Measurements from ENCODE around the gene ANKRD6. TPM values are rescaled to one million over a fixed set of nuclear protein-coding genes. Genes with fewer than 3 reads are reported as not detected.
"Not testable (repeated sequence)": the region's sequence is repeated elsewhere in the genome, so short reads cannot be mapped to it uniquely, and the experiment has no call there.

Gene ANKRD6
- total RNA-seq, 1 experiment from 2014 or later: 13.9 TPM

DNA sequence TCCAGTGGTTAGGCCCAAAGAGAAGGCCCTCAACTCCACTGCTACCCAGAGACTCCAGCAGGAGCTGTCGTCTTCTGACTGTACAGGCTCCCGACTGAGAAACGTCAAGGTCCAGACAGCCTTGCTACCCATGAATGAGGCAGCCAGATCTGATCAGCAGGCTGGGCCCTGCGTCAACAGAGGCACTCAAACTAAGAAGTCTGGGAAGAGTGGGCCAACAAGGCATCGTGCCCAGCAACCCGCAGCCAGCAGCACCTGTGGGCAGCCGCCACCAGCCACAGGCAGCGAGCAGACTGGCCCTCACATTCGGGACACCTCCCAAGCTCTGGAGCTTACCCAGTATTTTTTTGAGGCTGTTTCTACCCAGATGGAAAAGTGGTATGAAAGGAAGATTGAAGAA is 197.5 kb downstream of the ANKRD6 start (continued):
- TF ChIP-seq, protein P1, sequence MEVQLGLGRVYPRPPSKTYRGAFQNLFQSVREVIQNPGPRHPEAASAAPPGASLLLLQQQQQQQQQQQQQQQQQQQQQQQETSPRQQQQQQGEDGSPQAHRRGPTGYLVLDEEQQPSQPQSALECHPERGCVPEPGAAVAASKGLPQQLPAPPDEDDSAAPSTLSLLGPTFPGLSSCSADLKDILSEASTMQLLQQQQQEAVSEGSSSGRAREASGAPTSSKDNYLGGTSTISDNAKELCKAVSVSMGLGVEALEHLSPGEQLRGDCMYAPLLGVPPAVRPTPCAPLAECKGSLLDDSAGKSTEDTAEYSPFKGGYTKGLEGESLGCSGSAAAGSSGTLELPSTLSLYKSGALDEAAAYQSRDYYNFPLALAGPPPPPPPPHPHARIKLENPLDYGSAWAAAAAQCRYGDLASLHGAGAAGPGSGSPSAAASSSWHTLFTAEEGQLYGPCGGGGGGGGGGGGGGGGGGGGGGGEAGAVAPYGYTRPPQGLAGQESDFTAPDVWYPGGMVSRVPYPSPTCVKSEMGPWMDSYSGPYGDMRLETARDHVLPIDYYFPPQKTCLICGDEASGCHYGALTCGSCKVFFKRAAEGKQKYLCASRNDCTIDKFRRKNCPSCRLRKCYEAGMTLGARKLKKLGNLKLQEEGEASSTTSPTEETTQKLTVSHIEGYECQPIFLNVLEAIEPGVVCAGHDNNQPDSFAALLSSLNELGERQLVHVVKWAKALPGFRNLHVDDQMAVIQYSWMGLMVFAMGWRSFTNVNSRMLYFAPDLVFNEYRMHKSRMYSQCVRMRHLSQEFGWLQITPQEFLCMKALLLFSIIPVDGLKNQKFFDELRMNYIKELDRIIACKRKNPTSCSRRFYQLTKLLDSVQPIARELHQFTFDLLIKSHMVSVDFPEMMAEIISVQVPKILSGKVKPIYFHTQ (CRISPR knock-in tag; IDR thresholded peaks at IDR 0.05): no peak
- TF ChIP-seq, protein P2, sequence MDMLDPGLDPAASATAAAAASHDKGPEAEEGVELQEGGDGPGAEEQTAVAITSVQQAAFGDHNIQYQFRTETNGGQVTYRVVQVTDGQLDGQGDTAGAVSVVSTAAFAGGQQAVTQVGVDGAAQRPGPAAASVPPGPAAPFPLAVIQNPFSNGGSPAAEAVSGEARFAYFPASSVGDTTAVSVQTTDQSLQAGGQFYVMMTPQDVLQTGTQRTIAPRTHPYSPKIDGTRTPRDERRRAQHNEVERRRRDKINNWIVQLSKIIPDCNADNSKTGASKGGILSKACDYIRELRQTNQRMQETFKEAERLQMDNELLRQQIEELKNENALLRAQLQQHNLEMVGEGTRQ (CRISPR knock-in tag; IDR thresholded peaks at IDR 0.05): no peak
- TF ChIP-seq, protein P3, sequence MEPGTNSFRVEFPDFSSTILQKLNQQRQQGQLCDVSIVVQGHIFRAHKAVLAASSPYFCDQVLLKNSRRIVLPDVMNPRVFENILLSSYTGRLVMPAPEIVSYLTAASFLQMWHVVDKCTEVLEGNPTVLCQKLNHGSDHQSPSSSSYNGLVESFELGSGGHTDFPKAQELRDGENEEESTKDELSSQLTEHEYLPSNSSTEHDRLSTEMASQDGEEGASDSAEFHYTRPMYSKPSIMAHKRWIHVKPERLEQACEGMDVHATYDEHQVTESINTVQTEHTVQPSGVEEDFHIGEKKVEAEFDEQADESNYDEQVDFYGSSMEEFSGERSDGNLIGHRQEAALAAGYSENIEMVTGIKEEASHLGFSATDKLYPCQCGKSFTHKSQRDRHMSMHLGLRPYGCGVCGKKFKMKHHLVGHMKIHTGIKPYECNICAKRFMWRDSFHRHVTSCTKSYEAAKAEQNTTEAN (CRISPR knock-in tag; IDR thresholded peaks at IDR 0.05): no peak
- TF ChIP-seq NFYB (CRISPR knock-in tag; conservative IDR thresholded peaks at IDR 0.05; ENCODE audit: low read depth) (no peak), TEAD1 (CRISPR knock-in tag; IDR thresholded peaks at IDR 0.05) (no peak), ZNF219 (CRISPR knock-in tag; IDR thresholded peaks at IDR 0.05; ENCODE audit: borderline replicate concordance) (no peak), ZNF263 (CRISPR knock-in tag; IDR thresholded peaks at IDR 0.05; ENCODE audit: low read depth) (no peak), ZNF423 (CRISPR knock-in tag; IDR thresholded peaks at IDR 0.05) (no peak), FOXK1 (CRISPR knock-in tag; IDR thresholded peaks at IDR 0.05) (no peak), ZNF396 (CRISPR knock-in tag; IDR thresholded peaks at IDR 0.05; ENCODE audit: borderline replicate concordance) (no peak), NR3C1 (CRISPR knock-in tag; conservative IDR thresholded peaks at IDR 0.05; ENCODE audit: low read depth) (no peak)
- TF ChIP-seq, protein P4, sequence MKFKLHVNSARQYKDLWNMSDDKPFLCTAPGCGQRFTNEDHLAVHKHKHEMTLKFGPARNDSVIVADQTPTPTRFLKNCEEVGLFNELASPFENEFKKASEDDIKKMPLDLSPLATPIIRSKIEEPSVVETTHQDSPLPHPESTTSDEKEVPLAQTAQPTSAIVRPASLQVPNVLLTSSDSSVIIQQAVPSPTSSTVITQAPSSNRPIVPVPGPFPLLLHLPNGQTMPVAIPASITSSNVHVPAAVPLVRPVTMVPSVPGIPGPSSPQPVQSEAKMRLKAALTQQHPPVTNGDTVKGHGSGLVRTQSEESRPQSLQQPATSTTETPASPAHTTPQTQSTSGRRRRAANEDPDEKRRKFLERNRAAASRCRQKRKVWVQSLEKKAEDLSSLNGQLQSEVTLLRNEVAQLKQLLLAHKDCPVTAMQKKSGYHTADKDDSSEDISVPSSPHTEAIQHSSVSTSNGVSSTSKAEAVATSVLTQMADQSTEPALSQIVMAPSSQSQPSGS (CRISPR knock-in tag; IDR thresholded peaks at IDR 0.05; ENCODE audit: borderline replicate concordance, low read depth): no peak
- TF ChIP-seq, protein P5, sequence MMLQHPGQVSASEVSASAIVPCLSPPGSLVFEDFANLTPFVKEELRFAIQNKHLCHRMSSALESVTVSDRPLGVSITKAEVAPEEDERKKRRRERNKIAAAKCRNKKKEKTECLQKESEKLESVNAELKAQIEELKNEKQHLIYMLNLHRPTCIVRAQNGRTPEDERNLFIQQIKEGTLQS (CRISPR knock-in tag; conservative IDR thresholded peaks at IDR 0.05): no peak
- TF ChIP-seq, protein P6, sequence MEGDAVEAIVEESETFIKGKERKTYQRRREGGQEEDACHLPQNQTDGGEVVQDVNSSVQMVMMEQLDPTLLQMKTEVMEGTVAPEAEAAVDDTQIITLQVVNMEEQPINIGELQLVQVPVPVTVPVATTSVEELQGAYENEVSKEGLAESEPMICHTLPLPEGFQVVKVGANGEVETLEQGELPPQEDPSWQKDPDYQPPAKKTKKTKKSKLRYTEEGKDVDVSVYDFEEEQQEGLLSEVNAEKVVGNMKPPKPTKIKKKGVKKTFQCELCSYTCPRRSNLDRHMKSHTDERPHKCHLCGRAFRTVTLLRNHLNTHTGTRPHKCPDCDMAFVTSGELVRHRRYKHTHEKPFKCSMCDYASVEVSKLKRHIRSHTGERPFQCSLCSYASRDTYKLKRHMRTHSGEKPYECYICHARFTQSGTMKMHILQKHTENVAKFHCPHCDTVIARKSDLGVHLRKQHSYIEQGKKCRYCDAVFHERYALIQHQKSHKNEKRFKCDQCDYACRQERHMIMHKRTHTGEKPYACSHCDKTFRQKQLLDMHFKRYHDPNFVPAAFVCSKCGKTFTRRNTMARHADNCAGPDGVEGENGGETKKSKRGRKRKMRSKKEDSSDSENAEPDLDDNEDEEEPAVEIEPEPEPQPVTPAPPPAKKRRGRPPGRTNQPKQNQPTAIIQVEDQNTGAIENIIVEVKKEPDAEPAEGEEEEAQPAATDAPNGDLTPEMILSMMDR (IDR thresholded peaks at IDR 0.05): no peak
- TF ChIP-seq, protein P7, sequence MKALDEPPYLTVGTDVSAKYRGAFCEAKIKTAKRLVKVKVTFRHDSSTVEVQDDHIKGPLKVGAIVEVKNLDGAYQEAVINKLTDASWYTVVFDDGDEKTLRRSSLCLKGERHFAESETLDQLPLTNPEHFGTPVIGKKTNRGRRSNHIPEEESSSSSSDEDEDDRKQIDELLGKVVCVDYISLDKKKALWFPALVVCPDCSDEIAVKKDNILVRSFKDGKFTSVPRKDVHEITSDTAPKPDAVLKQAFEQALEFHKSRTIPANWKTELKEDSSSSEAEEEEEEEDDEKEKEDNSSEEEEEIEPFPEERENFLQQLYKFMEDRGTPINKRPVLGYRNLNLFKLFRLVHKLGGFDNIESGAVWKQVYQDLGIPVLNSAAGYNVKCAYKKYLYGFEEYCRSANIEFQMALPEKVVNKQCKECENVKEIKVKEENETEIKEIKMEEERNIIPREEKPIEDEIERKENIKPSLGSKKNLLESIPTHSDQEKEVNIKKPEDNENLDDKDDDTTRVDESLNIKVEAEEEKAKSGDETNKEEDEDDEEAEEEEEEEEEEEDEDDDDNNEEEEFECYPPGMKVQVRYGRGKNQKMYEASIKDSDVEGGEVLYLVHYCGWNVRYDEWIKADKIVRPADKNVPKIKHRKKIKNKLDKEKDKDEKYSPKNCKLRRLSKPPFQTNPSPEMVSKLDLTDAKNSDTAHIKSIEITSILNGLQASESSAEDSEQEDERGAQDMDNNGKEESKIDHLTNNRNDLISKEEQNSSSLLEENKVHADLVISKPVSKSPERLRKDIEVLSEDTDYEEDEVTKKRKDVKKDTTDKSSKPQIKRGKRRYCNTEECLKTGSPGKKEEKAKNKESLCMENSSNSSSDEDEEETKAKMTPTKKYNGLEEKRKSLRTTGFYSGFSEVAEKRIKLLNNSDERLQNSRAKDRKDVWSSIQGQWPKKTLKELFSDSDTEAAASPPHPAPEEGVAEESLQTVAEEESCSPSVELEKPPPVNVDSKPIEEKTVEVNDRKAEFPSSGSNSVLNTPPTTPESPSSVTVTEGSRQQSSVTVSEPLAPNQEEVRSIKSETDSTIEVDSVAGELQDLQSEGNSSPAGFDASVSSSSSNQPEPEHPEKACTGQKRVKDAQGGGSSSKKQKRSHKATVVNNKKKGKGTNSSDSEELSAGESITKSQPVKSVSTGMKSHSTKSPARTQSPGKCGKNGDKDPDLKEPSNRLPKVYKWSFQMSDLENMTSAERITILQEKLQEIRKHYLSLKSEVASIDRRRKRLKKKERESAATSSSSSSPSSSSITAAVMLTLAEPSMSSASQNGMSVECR (CRISPR knock-in tag; IDR thresholded peaks at IDR 0.05; ENCODE audit: borderline replicate concordance): no peak
- TF ChIP-seq, protein P8, sequence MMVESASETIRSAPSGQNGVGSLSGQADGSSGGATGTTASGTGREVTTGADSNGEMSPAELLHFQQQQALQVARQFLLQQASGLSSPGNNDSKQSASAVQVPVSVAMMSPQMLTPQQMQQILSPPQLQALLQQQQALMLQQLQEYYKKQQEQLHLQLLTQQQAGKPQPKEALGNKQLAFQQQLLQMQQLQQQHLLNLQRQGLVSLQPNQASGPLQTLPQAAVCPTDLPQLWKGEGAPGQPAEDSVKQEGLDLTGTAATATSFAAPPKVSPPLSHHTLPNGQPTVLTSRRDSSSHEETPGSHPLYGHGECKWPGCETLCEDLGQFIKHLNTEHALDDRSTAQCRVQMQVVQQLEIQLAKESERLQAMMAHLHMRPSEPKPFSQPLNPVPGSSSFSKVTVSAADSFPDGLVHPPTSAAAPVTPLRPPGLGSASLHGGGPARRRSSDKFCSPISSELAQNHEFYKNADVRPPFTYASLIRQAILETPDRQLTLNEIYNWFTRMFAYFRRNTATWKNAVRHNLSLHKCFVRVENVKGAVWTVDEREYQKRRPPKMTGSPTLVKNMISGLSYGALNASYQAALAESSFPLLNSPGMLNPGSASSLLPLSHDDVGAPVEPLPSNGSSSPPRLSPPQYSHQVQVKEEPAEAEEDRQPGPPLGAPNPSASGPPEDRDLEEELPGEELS (CRISPR knock-in tag; IDR thresholded peaks at IDR 0.05): no peak

DNA sequence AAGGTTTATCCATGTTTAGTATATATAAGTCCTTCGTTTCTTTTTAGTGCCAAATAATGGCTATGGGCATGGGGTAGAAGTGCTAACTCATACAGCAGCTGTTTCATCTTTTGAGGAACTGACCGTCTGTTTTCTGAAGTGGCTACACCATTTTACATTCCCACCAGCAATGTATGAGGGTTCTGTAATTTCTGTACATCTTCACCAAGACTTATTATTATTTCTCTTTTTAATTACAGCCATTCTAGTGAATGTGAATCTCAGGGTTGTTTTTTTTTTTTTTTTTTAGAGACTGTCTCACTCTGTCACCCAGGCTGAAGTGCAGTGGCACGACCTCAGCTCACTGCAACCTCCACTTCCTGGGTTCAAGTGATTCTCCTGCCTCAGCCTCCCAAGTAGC is 203.5 kb downstream of the ANKRD6 start:
- ATAC-seq, POLR2A ChIA-PET: not testable (repeated sequence)
- CTCF ChIA-PET: interaction anchor here (0.7 kb wide), 1 partner anchor 1312 kb away, joined by 3 read pairs; no protein-coding TSS in a partner anchor

More for the DNA sequence above, 203.5 kb downstream of the ANKRD6 start:
- peaks cover 22% of the 10 kb centered on the region for H3K36me3 Mint-ChIP-seq
- H3K27ac Mint-ChIP-seq; H3K4me3 Mint-ChIP-seq; H3K27me3 Mint-ChIP-seq (ENCODE audit: low read depth); DNase-seq (ENCODE audit: low spot score); H3K9me3 Mint-ChIP-seq: not testable (repeated sequence)
- peaks cover 14% of the 10 kb centered on the region for H3K4me1 Mint-ChIP-seq
